SJSA1 (cell line): ENCODE measurements around the gene GRID2. TPM values are rescaled to one million over a fixed set of nuclear protein-coding genes. Genes with fewer than 3 reads are reported as not detected.

Experiments used
- DNase-seq, 2 experiments: peaks; one replicate each; pipeline ENCODE4 v3.0.0-alpha.2; 2015 to 2020; ENCODE audit warnings: low spot score in 2 of 2, low read depth in 1 of 2
- H3K27ac ChIP-seq: fragments of 250-450 bp; sonication (Bioruptor Pico); 2 replicates; pipeline ENCODE4 v1.5.1; 2020; ENCODE audit warnings: mild to moderate bottlenecking, moderate library complexity
- H3K27me3 ChIP-seq: fragments of 250-450 bp; sonication (Bioruptor Pico); replicated peaks from 2 replicates; pipeline ENCODE4 v1.5.1; 2020; ENCODE audit warnings: mild to moderate bottlenecking, moderate library complexity
- H3K36me3 ChIP-seq: fragments of 250-450 bp; sonication (Bioruptor Pico); 2 replicates; pipeline ENCODE4 v1.5.1; 2020; ENCODE audit warnings: mild to moderate bottlenecking
- H3K4me1 ChIP-seq: fragments of 250-450 bp; sonication (Bioruptor Pico); replicated peaks from 2 replicates; pipeline ENCODE4 v1.6.1; 2021; ENCODE audit warnings: mild to moderate bottlenecking
- H3K4me3 ChIP-seq: fragments of 250-450 bp; sonication (Bioruptor Pico); 2 replicates; pipeline ENCODE4 v1.5.1; 2020; ENCODE audit warnings: mild to moderate bottlenecking
- H3K9me3 ChIP-seq: fragments of 250-450 bp; sonication (Bioruptor Pico); replicated peaks from 2 replicates; pipeline ENCODE4 v1.5.1; 2020; ENCODE audit warnings: mild to moderate bottlenecking
- total RNA-seq: library from RNA; depleted of rRNA; stranded (reverse); fragments of >200 nt; shearing (Covaris generic); gene quantifications from 2 replicates; pipeline ENCODE4 v1.2.3, GENCODE V29; 2014

GRID2 gene
- total RNA-seq, 1 experiment from 2014 or later = not detected

DNA sequence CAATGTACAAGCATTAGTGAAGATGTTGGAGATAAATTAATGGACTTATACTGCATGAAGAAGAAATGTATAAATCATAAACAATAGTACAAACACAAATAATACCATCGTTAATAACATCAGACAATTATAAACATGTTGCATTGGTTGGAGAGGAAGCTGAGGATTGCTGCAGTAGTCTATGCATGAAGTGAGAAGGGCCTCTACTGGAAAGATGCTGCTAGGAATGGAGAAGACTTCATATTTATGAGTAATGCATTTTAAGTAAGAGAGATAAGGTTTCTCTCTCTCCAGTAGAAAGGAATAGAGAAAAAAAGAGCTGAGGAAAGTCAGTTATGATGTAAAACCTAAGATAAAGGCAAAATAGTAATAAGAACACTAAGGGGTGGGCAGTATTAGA lies 247.8 kb downstream of the GRID2 start:
- no peak for DNase-seq
- H3K9me3 ChIP-seq = no peaks in the 10 kb centered on the region
- H3K27ac ChIP-seq = no peak overlapping the region
- no peaks in the 10 kb centered on the region for H3K27me3 ChIP-seq
- no peaks in the 10 kb centered on the region for H3K4me1 ChIP-seq
- no peaks in the 10 kb centered on the region for H3K36me3 ChIP-seq
- no peak overlapping the region for H3K4me3 ChIP-seq

DNA sequence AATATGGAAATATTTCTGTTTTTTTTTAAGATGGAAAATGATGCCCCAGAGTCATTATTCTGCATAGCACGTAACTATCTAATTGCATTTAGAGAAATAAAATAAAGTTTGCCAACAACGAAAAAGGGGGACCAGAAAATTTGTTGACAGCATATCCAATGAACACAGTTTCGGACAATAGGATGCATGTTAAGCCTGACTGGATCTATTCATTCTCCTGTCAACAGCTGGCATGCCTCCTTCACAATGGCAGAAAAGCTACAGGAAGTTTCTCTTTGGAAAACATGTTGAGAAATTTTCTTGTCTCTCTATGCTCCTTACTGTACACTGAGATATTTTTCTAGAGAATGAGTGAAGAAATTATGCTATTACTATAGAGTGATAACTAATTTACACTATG lies 262.5 kb downstream of the GRID2 start:
- Histone ChIP-seq H3K4me1 (no peaks in the 10 kb centered on the region), H3K4me3 (no peak overlapping the region), H3K36me3 (no peaks in the 10 kb centered on the region), H3K9me3 (no peaks in the 10 kb centered on the region), H3K27me3 (no peaks in the 10 kb centered on the region), H3K27ac (no peak overlapping the region)
- DNase-seq = no peak

DNA sequence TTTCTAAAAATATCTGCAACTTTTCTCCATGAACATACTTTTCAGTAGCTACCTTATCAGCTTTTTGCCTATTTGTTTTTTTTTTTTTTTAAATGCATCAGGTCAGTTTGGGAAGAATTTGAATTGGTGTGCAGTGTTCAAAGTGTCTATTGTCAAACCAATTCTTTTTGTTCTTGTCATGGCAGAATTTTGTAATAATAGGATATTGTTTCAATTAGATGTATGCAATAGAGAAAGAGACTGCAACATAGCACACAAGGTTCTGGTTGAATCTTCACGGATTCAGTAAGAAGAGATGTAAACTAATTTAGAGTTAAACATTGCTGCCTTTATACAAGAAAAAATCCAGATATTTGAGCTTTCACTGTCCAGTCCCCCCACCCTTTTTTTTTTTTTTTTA lies 277.1 kb downstream of the GRID2 start:
- no peaks in the 10 kb centered on the region for H3K4me1 ChIP-seq
- H3K4me3 ChIP-seq = no peak overlapping the region
- H3K36me3 ChIP-seq = no peaks in the 10 kb centered on the region
- no peaks in the 10 kb centered on the region for H3K9me3 ChIP-seq
- no peak overlapping the region for H3K27ac ChIP-seq
- no peak for DNase-seq
- no peaks in the 10 kb centered on the region for H3K27me3 ChIP-seq

DNA sequence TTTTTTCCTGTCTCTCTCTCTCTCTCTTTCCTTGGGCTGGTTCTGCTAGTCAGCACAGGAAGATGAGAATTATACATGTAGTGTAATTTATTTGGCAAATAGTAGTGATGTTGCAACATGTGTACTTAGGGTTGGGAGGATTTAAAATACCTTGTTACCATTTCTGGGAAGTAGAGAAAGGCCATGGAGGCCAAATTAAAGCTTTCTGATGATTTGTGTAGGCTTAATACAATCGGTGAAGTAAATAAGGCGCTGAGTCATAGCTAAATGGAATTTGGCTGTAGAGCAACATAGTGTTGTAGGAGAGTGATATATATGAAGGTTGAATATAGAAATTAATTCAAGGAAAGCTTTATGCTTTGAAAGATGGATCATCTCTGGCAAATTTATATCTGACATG lies 295.3 kb downstream of the GRID2 start:
- Histone ChIP-seq H3K4me1 (no peaks in the 10 kb centered on the region), H3K27ac (no peak overlapping the region), H3K27me3 (no peaks in the 10 kb centered on the region), H3K36me3 (no peaks in the 10 kb centered on the region), H3K4me3 (no peak overlapping the region), H3K9me3 (no peaks in the 10 kb centered on the region)
- no peak for DNase-seq

DNA sequence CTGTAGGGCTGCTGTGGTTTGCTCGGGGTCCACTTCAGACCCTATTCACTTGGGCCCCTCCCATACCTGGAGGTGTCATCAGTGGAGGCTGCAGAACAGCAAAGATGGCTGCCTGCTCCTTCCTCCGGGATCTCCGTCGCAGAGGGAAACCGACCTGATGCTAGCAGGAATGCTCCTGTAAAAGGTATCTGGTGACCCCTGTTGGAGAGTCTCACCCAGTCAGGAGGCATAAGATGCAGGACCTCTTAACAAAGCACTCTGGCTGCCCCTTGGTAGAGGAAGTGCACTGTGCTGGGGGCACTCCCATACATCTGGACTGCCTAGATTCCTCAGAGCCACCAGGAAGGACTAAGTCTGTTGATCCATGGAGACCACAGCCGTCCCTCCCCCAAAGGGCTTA lies 296.9 kb downstream of the GRID2 start:
- no peak for DNase-seq
- Histone ChIP-seq H3K27me3 (no peaks in the 10 kb centered on the region), H3K4me1 (no peaks in the 10 kb centered on the region)

DNA sequence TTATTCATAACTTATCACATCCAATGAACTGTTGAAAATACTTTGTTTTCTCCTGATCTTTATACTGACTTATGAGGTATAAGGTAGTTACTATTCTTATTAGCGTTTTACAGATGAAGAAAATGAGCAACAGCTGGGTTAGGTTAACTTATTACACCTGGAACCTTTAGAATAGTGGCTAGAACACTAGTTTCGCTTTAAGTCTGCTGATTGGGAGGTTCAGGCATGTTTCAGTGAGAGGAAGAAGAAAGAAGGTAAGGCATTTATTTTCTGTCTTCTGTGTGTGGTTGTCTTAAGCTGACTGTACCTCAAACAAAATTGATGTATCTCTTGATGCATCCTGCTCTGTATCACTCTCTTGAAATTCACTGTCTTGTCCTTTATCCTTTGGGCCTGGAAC lies 302.5 kb downstream of the GRID2 start:
- Histone ChIP-seq H3K27ac (no peak overlapping the region), H3K9me3 (no peaks in the 10 kb centered on the region), H3K4me1 (no peaks in the 10 kb centered on the region), H3K36me3 (no peaks in the 10 kb centered on the region), H3K4me3 (no peak overlapping the region), H3K27me3 (no peaks in the 10 kb centered on the region)
- no peak for DNase-seq

More for the DNA sequence above, 296.9 kb downstream of the GRID2 start:
- no peaks in the 10 kb centered on the region for H3K36me3 ChIP-seq
- no peaks in the 10 kb centered on the region for H3K9me3 ChIP-seq
- H3K4me3 ChIP-seq = no peak overlapping the region
- H3K27ac ChIP-seq = no peak overlapping the region

DNA sequence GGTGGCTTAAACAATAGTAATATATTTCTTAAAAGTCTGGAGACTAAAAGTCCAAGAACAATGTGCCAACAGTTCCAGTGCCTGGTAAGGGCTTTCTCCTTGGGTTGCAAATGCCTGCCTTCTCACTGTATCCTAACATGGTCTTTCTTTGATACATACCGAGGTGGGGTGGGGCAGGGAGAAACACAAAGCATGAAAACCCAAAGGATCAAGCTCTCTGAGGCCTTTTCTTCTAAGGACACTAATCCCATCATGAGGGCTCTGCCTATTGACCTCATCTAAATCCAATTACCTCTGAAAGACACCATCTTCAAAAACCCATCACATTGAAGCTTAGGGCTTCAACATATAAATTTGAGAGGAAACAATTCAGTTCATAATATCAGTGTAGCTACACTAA lies 311.3 kb downstream of the GRID2 start:
- Histone ChIP-seq H3K27me3 (no peaks in the 10 kb centered on the region; the same call in 1 of the 2 replicates), H3K4me1 (no peaks in the 10 kb centered on the region), H3K36me3 (no peaks in the 10 kb centered on the region), H3K9me3 (no peaks in the 10 kb centered on the region), H3K4me3 (no peak overlapping the region), H3K27ac (no peak overlapping the region)
- DNase-seq = no peak

DNA sequence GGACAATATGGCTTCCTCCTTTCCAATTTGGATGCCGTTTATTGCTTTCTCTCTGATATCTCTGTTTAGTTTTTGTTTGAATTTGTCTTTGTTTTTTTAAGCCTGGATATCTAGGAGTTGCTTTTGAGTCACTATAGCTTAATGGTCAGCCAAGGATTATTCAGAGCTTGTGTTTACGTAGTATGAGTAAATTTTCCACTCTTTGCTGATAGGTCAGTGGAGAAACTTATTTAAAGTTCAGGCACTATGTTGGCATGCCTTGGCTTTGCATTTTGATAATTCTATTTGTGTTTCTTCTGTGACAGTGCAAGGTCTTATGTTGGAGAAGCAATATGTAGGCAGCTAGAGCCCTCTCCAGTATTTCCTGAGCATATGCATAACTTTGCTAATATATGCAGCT lies 315.2 kb downstream of the GRID2 start:
- Histone ChIP-seq H3K36me3 (no peaks in the 10 kb centered on the region), H3K9me3 (no peaks in the 10 kb centered on the region), H3K4me1 (no peaks in the 10 kb centered on the region), H3K4me3 (no peak overlapping the region), H3K27ac (no peak overlapping the region), H3K27me3 (no peaks in the 10 kb centered on the region)
- DNase-seq = no peak

DNA sequence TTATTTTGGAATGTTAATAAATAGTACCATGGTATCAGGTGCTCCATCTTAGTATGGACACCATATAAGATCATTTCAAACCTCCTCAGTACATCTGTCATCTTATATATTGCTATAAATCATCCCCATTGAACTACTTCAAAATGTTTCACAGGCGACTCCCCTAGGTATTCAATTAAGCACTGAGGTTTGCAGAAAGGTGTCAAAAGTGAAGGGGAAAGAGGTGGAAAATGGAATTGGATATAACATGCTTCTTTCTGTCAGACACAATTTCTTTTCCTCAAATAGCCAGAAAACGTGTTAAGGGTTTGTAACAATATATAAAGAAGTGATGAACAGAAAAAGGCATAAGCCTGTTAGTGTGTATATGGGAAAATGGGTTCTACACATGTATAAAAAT lies 325.5 kb downstream of the GRID2 start:
- Histone ChIP-seq H3K27me3 (no peaks in the 10 kb centered on the region), H3K27ac (no peak overlapping the region), H3K4me1 (no peaks in the 10 kb centered on the region), H3K4me3 (no peak overlapping the region), H3K36me3 (no peaks in the 10 kb centered on the region), H3K9me3 (no peaks in the 10 kb centered on the region)
- no peak for DNase-seq

DNA sequence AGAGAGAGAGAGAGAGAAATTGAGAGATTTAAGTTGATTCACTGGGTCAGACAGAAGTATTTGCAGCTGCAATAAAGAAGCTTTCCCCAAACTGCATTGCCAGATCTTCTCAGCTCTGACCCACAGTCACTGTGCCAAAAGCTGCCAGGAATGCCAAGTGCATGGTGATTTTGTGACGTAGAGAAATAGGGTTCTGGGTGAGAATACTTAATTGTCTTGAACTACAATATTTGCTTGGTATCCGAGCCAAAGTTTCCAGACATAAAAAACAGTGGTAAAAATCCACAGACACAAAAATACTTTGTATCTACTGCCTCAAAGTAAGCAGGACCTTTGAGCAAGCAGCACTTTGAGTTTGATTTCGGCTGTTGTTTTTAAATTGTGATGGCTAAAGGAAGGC lies 331.1 kb downstream of the GRID2 start:
- Histone ChIP-seq H3K9me3 (no peaks in the 10 kb centered on the region), H3K27ac (no peak overlapping the region)
- DNase-seq = no peak

DNA sequence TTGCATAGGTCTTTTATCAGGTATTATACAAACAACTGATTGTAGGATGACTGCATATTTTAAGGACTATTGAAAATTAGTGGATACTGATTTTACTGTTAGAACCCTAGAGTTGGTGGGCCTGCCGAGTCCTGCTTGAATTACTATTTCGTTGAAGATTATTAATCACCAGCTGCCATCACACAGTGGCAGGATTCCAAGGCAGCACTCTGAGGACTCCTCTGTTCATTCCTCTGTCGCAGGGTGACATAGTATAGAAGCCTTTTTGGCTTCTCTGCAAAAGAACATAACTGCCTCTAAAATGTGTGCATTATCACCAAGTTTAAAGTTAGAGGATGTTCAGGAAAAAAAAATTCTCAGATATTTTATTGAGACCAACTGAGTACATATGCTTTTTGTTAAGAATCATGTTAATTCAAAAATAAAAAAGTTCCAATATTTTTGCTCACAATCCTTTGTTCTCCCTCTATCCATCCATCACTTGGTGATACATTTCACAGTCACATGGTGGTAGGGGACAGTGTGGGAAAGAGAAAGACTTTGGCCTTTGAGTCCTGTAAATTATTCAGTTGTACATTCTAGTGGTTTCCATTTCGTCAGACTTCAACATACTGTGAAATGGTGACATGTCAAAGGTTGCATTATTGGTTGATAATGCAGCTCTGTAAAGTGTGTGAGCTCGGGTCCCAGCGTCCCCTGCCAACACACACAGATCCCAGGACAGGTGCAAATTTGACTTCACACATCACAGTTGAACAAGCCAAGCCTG lies 332.5 kb downstream of the GRID2 start:
- H3K9me3 ChIP-seq = no peaks in the 10 kb centered on the region
- H3K27me3 ChIP-seq = no peaks in the 10 kb centered on the region
- no peaks in the 10 kb centered on the region for H3K36me3 ChIP-seq
- H3K4me1 ChIP-seq = no peaks in the 10 kb centered on the region
- DNase-seq = no peak
- H3K4me3 ChIP-seq = no peak overlapping the region
- no peak overlapping the region for H3K27ac ChIP-seq

More for the DNA sequence above, 331.1 kb downstream of the GRID2 start:
- Histone ChIP-seq H3K27me3 (no peaks in the 10 kb centered on the region), H3K4me3 (no peak overlapping the region), H3K36me3 (no peaks in the 10 kb centered on the region), H3K4me1 (no peaks in the 10 kb centered on the region)

DNA sequence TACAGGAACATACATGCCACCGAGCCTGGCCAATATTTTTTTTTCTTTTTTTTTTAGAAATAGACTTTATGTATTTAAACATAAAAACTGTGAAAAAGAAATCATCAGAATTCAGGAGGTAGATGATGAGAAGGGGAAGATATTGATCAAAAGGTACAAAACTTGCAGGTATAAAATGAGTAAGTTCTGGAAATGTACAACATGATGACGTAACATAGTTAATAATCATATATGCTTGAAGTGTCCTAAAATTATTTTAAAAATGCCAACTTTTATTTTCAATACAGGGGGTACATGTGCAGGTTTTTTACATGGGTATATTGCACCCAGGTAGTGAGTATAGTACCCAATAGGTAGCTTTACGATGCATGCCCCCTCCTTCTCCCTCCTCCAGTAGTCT lies 337.6 kb downstream of the GRID2 start:
- H3K27me3 ChIP-seq = no peaks in the 10 kb centered on the region
- DNase-seq = no peak
- H3K4me3 ChIP-seq = no peak overlapping the region
- no peaks in the 10 kb centered on the region for H3K36me3 ChIP-seq
- no peaks in the 10 kb centered on the region for H3K4me1 ChIP-seq
- H3K9me3 ChIP-seq = no peaks in the 10 kb centered on the region
- no peak overlapping the region for H3K27ac ChIP-seq

DNA sequence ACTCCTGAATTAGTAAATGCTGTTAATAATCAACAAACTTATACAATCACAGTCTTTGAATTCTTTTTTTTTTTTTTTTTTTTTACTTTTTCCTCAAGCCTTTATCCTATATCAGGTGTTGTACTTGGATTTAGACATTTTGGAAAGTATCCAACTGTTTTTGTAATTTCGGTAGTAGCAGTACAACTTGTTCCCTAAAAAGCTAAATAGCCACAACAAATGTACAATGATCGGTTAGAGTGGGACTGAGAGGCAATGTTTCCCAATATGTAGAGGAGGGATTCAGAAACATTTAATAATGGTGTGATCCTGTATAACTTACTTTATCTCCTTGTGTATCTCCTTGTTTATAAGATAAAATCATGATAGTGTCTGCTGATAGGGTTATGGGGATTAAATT lies 343.1 kb downstream of the GRID2 start:
- Histone ChIP-seq H3K4me1 (no peaks in the 10 kb centered on the region), H3K36me3 (no peaks in the 10 kb centered on the region), H3K9me3 (no peaks in the 10 kb centered on the region), H3K27ac (no peak overlapping the region), H3K4me3 (no peak overlapping the region), H3K27me3 (no peaks in the 10 kb centered on the region)
- DNase-seq = no peak

DNA sequence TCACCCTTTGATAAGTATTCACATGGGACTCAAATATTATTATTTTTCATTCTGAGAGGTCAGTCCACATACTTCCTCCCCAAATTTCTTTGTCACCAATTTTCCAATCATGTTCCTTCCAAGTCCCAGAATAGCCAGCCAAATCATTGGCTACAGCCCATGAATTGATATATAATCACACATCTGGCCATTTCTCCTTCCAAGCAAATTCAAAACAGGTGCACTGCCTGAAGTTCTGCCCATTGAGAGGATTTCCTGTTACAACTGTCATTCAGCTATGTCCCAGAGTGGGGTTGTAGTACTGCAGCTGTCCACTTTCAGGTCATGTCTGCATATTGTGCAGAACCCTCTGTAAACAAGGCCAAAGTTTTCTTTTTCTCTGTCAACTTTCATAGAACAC lies 347.8 kb downstream of the GRID2 start:
- no peak for DNase-seq
- no peaks in the 10 kb centered on the region for H3K9me3 ChIP-seq

DNA sequence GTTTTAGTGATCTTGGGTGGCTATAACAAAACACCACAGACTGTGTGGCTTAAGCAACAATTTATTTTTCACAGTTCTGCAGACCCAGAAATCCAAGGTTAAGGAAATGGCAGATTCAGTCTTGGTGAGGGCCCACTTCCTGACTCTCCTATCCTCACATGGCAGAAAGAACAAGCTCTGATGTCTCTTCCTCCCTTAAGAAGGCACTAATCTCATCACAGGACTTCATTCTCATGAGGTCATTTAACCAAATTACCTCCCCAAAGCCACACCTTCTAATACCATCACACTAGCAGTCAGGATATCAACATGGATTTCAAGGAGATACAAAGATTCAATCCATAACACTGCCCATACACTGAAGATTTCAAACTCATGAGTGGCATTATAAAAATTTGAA lies 350.3 kb downstream of the GRID2 start:
- no peaks in the 10 kb centered on the region for H3K9me3 ChIP-seq
- H3K36me3 ChIP-seq = no peaks in the 10 kb centered on the region
- no peak overlapping the region for H3K27ac ChIP-seq
- no peaks in the 10 kb centered on the region for H3K27me3 ChIP-seq
- H3K4me3 ChIP-seq = no peak overlapping the region
- no peaks in the 10 kb centered on the region for H3K4me1 ChIP-seq
- DNase-seq = no peak

More for the DNA sequence above, 347.8 kb downstream of the GRID2 start:
- H3K36me3 ChIP-seq = no peaks in the 10 kb centered on the region
- no peaks in the 10 kb centered on the region for H3K4me1 ChIP-seq
- H3K4me3 ChIP-seq = no peak overlapping the region
- no peak overlapping the region for H3K27ac ChIP-seq
- no peaks in the 10 kb centered on the region for H3K27me3 ChIP-seq
